H1 (cell line): ENCODE measurements around the gene MCM9. TPM values are rescaled to one million over a fixed set of nuclear protein-coding genes. Genes with fewer than 3 reads are reported as not detected.

Experiments
- CTCF ChIA-PET: fragments of 300-600 bp; sonication (Branson Sonifier 250); formaldehyde crosslinking; loops from one replicate; lab custom pipeline; 2021; ENCODE audit not compliant: partially characterized antibody; lab: Charles Lee
- POLR2A ChIA-PET: fragments of 300-600 bp; sonication (Branson Sonifier 250); formaldehyde crosslinking; loops from one replicate; lab custom pipeline; 2021; ENCODE audit warnings: inconsistent platforms; ENCODE audit not compliant: partially characterized antibody; lab: Charles Lee
- DNase-seq, 2 experiments: peaks; one replicate each; pipeline versions ENCODE4 v3.0.0 to v3.0.0-alpha.2; 2010 to 2022; ENCODE audit warnings: low spot score in 2 of 2, low read depth in 1 of 2, mixed read lengths in 1 of 2
- FAIRE-seq: peaks from 2 replicates; lab custom pipeline; 2011; peaks lifted over from hg19 to GRCh38; lab: Jason Lieb, UNC
- H2AFZ ChIP-seq: 2 replicates; pipeline ENCODE4 v1.8.1; 2012; ENCODE audit warnings: low read length, inconsistent platforms
- H2AK5ac ChIP-seq: 2 replicates; pipeline ENCODE4 v1.6.1; 2013; ENCODE audit warnings: low read depth, low read length
- H2BK120ac ChIP-seq: replicated peaks from 2 replicates; pipeline ENCODE3; 2013; ENCODE audit warnings: low read depth, low read length, inconsistent platforms
- H2BK12ac ChIP-seq: 2 replicates; pipeline ENCODE4 v1.6.1; 2013; ENCODE audit warnings: low read depth, low read length
- H2BK15ac ChIP-seq: 2 replicates; pipeline ENCODE4 v1.6.1; 2013; ENCODE audit warnings: low read length
- H2BK20ac ChIP-seq: 2 replicates; pipeline ENCODE4 v1.6.1; 2013; ENCODE audit warnings: low read length
- H2BK5ac ChIP-seq: 2 replicates; pipeline ENCODE4 v1.6.1; 2013; ENCODE audit warnings: low read depth, low read length
- H3K14ac ChIP-seq: 2 replicates; pipeline ENCODE4 v1.6.1; 2013; ENCODE audit warnings: inconsistent platforms; ENCODE audit not compliant: insufficient read length
- H3K18ac ChIP-seq: 2 replicates; pipeline ENCODE4 v1.6.1; 2013; ENCODE audit warnings: low read length; ENCODE audit errors: extremely low read depth
- H3K23ac ChIP-seq: 2 replicates; pipeline ENCODE4 v1.6.1; 2013; ENCODE audit warnings: inconsistent platforms; ENCODE audit not compliant: insufficient read length
- H3K23me2 ChIP-seq: 2 replicates; pipeline ENCODE4 v1.6.1; 2013; ENCODE audit warnings: low read depth, low read length
- H3K27ac ChIP-seq: 2 replicates; pipeline ENCODE4 v1.6.1; 2011; ENCODE audit warnings: low read depth, low read length, inconsistent platforms
- H3K27me3 ChIP-seq, 4 experiments: replicated peaks in 1 of 4; 1 replicate in 1 of 4; 2 replicates in 3 of 4; pipeline versions ENCODE4 v1.6.1 to v1.8.1; 2011 to 2013; ENCODE audit warnings: low read length in 3 of 4, mild to moderate bottlenecking in 3 of 4, inconsistent platforms in 2 of 4, mixed read lengths in 2 of 4, moderate library complexity in 1 of 4; ENCODE audit not compliant: control insufficient read depth in 3 of 4, insufficient read depth in 3 of 4; ENCODE audit errors: extremely low read depth in 1 of 4
- H3K36me3 ChIP-seq, 4 experiments: 2 replicates each; pipeline versions ENCODE4 v1.6.1 to v1.8.1; 2011 to 2013; ENCODE audit warnings: mild to moderate bottlenecking in 4 of 4, low read length in 3 of 4, moderate library complexity in 2 of 4, control low read depth in 1 of 4, inconsistent platforms in 1 of 4; ENCODE audit not compliant: insufficient read depth in 4 of 4, control insufficient read depth in 2 of 4
- H3K4ac ChIP-seq: replicated peaks from 2 replicates; pipeline ENCODE3; 2013; ENCODE audit warnings: low read length, low read depth, mixed read lengths, inconsistent platforms; ENCODE audit not compliant: insufficient read length
- H3K4me1 ChIP-seq, 4 experiments: replicated peaks in 1 of 4; 1 replicate in 1 of 4; 2 replicates in 3 of 4; pipeline versions ENCODE4 v1.6.1 to v1.8.1; 2011 to 2013; ENCODE audit warnings: low read length in 3 of 4, inconsistent platforms in 2 of 4, mixed read lengths in 1 of 4; ENCODE audit not compliant: insufficient read depth in 4 of 4, control insufficient read depth in 3 of 4
- H3K4me2 ChIP-seq, 2 experiments: 2 replicates each; pipeline versions ENCODE4 v1.6.1 to v1.8.1; 2011 to 2013; ENCODE audit warnings: low read depth in 2 of 2, low read length in 2 of 2, control low read depth in 1 of 2, inconsistent platforms in 1 of 2, mild to moderate bottlenecking in 1 of 2; ENCODE audit not compliant: insufficient read depth in 1 of 2
- H3K4me3 ChIP-seq, 4 experiments: fragments of 200-600, 300-600 bp in 1 of 4; sonication (generic), shearing (Covaris generic), sonication (Bioruptor Twin) in 1 of 4; 2 replicates each; pipeline versions ENCODE4 v1.5.1 to v1.8.1; 2011 to 2016; ENCODE audit warnings: low read length in 4 of 4, low read depth in 3 of 4, control low read depth in 2 of 4, inconsistent platforms in 2 of 4, mild to moderate bottlenecking in 2 of 4, mixed read lengths in 1 of 4, moderate library complexity in 1 of 4; ENCODE audit not compliant: insufficient read depth in 2 of 4; ENCODE audit errors: extremely low read depth in 1 of 4
- H3K56ac ChIP-seq: replicated peaks from 2 replicates; pipeline ENCODE3; 2013; ENCODE audit warnings: low read depth, mild to moderate bottlenecking, mixed read lengths, low read length, inconsistent platforms; ENCODE audit not compliant: insufficient read length
- H3K79me1 ChIP-seq: 2 replicates; pipeline ENCODE4 v1.6.1; 2013; ENCODE audit warnings: low read depth, low read length, control low read depth
- H3K79me2 ChIP-seq, 2 experiments: 2 replicates each; pipeline versions ENCODE4 v1.6.1 to v1.8.1; 2012 to 2013; ENCODE audit warnings: low read length in 2 of 2, mild to moderate bottlenecking in 2 of 2, inconsistent platforms in 1 of 2; ENCODE audit not compliant: insufficient read depth in 2 of 2, control insufficient read depth in 1 of 2
- H3K9ac ChIP-seq, 4 experiments: replicated peaks in 1 of 4; 1 replicate in 1 of 4; 2 replicates in 3 of 4; pipeline versions ENCODE4 v1.6.1 to v1.8.1; 2011 to 2013; ENCODE audit warnings: low read depth in 3 of 4, low read length in 3 of 4, control low read depth in 2 of 4, mild to moderate bottlenecking in 2 of 4, moderate library complexity in 2 of 4, inconsistent platforms in 1 of 4; ENCODE audit errors: extremely low read depth in 1 of 4
- H3K9me3 ChIP-seq, 2 experiments: 2 replicates each; pipeline versions ENCODE4 v1.6.1 to v1.8.1; 2012 to 2013; ENCODE audit warnings: mild to moderate bottlenecking in 2 of 2, moderate library complexity in 2 of 2, control low read depth in 1 of 2, inconsistent platforms in 1 of 2, low read depth in 1 of 2, low read length in 1 of 2, mixed read lengths in 1 of 2; ENCODE audit not compliant: insufficient read depth in 2 of 2
- H4K20me1 ChIP-seq, 2 experiments: replicated peaks in 1 of 2; 2 replicates each; pipeline versions ENCODE3 to v1.8.1; 2011 to 2013; ENCODE audit warnings: inconsistent platforms in 2 of 2, low read length in 2 of 2, mild to moderate bottlenecking in 1 of 2; ENCODE audit not compliant: insufficient read depth in 2 of 2, control insufficient read depth in 1 of 2
- H4K5ac ChIP-seq: 2 replicates; pipeline ENCODE4 v1.6.1; 2013; ENCODE audit warnings: low read length, low read depth, mixed read lengths, inconsistent platforms; ENCODE audit not compliant: insufficient read length
- H4K8ac ChIP-seq: 2 replicates; pipeline ENCODE4 v1.8.0; 2013; ENCODE audit warnings: mild to moderate bottlenecking, moderate library complexity, low read length, inconsistent platforms; ENCODE audit not compliant: insufficient read depth; ENCODE audit errors: extremely low read depth
- H4K91ac ChIP-seq: replicated peaks from 2 replicates; pipeline ENCODE3; 2013; ENCODE audit warnings: low read length, mixed read lengths, inconsistent platforms; ENCODE audit not compliant: insufficient read length
- CBX8 ChIP-seq: fragments of 300-800, 300-1000 bp; sonication (generic); IDR thresholded peaks from 2 replicates; pipeline ENCODE4 v1.7.1; 2016; ENCODE audit warnings: low read depth, low read length, borderline replicate concordance
- EP300 ChIP-seq, 2 experiments: IDR thresholded peaks; 1 replicate in 1 of 2; 2 replicates in 1 of 2; pipeline ENCODE4 v1.6.1; 2011 to 2012; ENCODE audit warnings: low read depth in 2 of 2, low read length in 2 of 2, mild to moderate bottlenecking in 2 of 2, borderline replicate concordance in 1 of 2, inconsistent platforms in 1 of 2, moderate library complexity in 1 of 2
- PHF8 ChIP-seq: fragments of 200-600 bp; sonication (generic); conservative IDR thresholded peaks from 2 replicates; pipeline ENCODE4 v1.7.1; 2012; ENCODE audit warnings: low read depth, mild to moderate bottlenecking, inconsistent platforms, low read length, moderate library complexity
- SAP30 ChIP-seq: fragments of 300-600 bp; sonication (generic); IDR thresholded peaks from 2 replicates; pipeline ENCODE4 v1.7.1; 2012; ENCODE audit warnings: low read length, moderate library complexity, mild to moderate bottlenecking, inconsistent platforms; ENCODE audit not compliant: insufficient read depth, insufficient replicate concordance
- SIRT6 ChIP-seq: IDR thresholded peaks from one replicate; pipeline ENCODE4 v1.7.1; 2012; ENCODE audit warnings: low read length, inconsistent platforms
- TAF7 ChIP-seq: optimal IDR thresholded peaks from 2 replicates; pipeline ENCODE3; 2011; ENCODE audit warnings: low read depth, mild to moderate bottlenecking, inconsistent platforms, low read length, moderate library complexity, borderline replicate concordance
- TEAD4 ChIP-seq: IDR thresholded peaks from 2 replicates; pipeline ENCODE4 v1.6.1; 2012; ENCODE audit warnings: low read depth, low read length, inconsistent platforms, mixed read lengths
- WGBS, 2 experiments: shearing (Covaris generic) in 1 of 2; methylation state at CpG; one replicate each; pipeline versions ENCODE4 v1.1.6 to v1.1.7; 2013 to 2015; ENCODE audit warnings: low lambda C conversion rate in 2 of 2, mixed read lengths in 2 of 2, inconsistent platforms in 1 of 2, low coverage in 1 of 2, missing lambda C conversion rate in 1 of 2; ENCODE audit not compliant: insufficient replicate concordance in 2 of 2, insufficient coverage in 1 of 2, insufficient read length in 1 of 2; ENCODE audit errors: extremely low coverage in 1 of 2, missing lambda C conversion rate in 1 of 2; 5-methylcytosine and 5-hydroxymethylcytosine counted together
- polyA plus RNA-seq, 7 experiments: library from polyadenylated mRNA; depleted of rRNA in 3 of 7; stranded (reverse) in 5 of 7; unstranded in 2 of 7; fragments of >200 nt in 5 of 7; fragments of 200-250 nt in 2 of 7; gene quantifications; 1 replicate in 5 of 7; 2 replicates in 1 of 7; 4 replicates in 1 of 7; pipeline versions ENCODE4 v1.2.1 to v1.2.3, GENCODE V29; 2011 to 2013; ENCODE audit warnings: missing spikeins in 2 of 7, mixed read lengths in 2 of 7
- total RNA-seq: library from RNA; stranded (reverse); fragmentation: NEBNext Ultra II Directional; extraction: Animal tissue kit (Norgen Biotek cat#: 25700); gene quantifications from 2 replicates; pipeline ENCODE4 v1.2.1, GENCODE V29; 2021

The MCM9 gene
- total and polyA plus RNA-seq, 2 of the 8 experiments (the other 6 are each of a cell fraction or from before 2014, with no cell fraction given): 3.7 to 11.4 TPM

- Histone ChIP-seq H3K56ac (no peak overlapping the region), H3K4me2 (no peak overlapping the region), H2AFZ (no peak overlapping the region), H2AK5ac (no peak overlapping the region), H3K18ac (no peak overlapping the region), H4K5ac (no peak overlapping the region), H3K27ac (no peak overlapping the region), H2BK15ac (no peak overlapping the region), H4K20me1 (no peaks in the 10 kb centered on the region), H2BK20ac (no peak overlapping the region), H3K9ac (no peak overlapping the region), H3K4me3 (no peak overlapping the region), H3K4ac (no peak overlapping the region), H2BK12ac (no peak overlapping the region), H3K9me3 (no peaks in the 10 kb centered on the region), H3K36me3 (no peaks in the 10 kb centered on the region), H3K27me3 (no peaks in the 10 kb centered on the region), H3K23me2 (no peaks in the 10 kb centered on the region), H2BK5ac (no peak overlapping the region), H2BK120ac (no peak overlapping the region), H3K23ac (no peak overlapping the region), H3K79me2 (no peaks in the 10 kb centered on the region), H3K4me1 (peaks cover 0 to 3% (median 0%) of the 10 kb centered on the region in 4 experiments; a peak in 1 of 7 replicates), H4K8ac (no peak overlapping the region), H3K79me1 (no peaks in the 10 kb centered on the region), H4K91ac (no peak overlapping the region), H3K14ac (no peak overlapping the region)
- POLR2A ChIA-PET: no interaction called here
- WGBS, 2 experiments: 94% methylated on average over 4 of the region's 4 CpGs; no CpG with 5 or more reads in 1 of the 2 experiments
- CTCF ChIA-PET: interaction anchor here (1.5 to 1.6 kb wide), 2 partner anchors 150 to 152 kb away, joined by 3 to 6 read pairs; no protein-coding TSS in a partner anchor
- FAIRE-seq: no peak
- no peak for DNase-seq
- TF ChIP-seq SAP30: no peak
- no peak for TF ChIP-seq TEAD4
- TF ChIP-seq SIRT6: no peak
- TF ChIP-seq TAF7: no peak
- no peak for TF ChIP-seq CBX8
- TF ChIP-seq PHF8: no peak
- no peak for TF ChIP-seq EP300 (IDR thresholded peaks at IDR 0.05; ENCODE audit: borderline replicate concordance in 1 of 2, low read depth in 2 of 2, low read length in 2 of 2)
These were observed 24.9 kb upstream of the MCM9 start for GRCh38 chr6:118959903-118960302.
